GM12801 (cell line): Measurements from ENCODE around the gene DLGAP1.

Source experiments
- CTCF ChIP-seq: IDR thresholded peaks from one replicate; pipeline ENCODE4 v1.5.1; 2011; ENCODE audit warnings: control low read depth; ENCODE audit not compliant: insufficient read length; ENCODE audit errors: extremely low read depth

DLGAP1 gene

GRCh38 chr18:3692691-3693090 is 762.4 kb downstream of the DLGAP1 start:
- TF ChIP-seq CTCF, result no peak

DNA sequence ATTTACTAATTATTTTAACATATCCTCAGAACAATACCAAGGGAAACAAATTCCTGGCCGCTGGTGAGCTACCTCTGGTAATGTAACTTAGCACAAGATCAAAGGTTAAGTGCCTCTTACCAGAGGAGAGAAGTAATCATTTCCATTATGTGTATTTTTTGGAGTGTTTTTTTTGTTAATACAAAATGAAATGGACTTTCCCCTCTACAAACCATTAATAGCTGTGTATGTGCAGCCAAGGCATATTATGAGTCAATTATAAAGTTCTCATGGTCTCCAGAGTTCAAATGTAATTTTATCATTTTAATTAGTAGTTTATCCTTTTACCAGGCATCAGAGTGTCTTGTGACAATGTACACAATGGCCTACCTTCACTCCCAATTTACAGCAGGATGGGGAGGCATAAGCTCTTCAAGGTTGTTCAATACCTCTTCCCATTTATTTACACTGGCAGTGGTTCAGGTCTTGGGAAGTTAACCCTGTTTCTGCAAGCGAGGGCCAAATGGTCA is 762.9 kb downstream of the DLGAP1 start:
- TF ChIP-seq CTCF, result no peak

DNA sequence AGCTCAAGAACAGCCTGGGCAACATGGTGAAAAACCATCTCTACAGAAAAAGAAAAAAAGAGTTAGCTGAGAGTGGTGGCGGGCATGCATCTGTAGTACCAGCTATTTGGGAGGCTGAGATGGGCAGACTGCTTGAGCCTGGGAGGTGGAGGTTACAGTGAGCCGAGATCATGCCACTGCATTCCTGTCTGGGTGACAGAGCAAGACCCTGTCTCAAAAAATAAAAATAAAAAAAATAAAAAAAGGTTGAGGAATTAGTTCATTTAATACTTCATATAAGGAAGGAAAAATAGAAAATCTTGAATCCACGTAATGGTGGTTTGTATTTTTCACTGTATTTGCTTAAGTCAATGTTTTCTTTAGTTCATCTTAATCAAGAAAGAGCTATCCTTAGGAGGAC is 763.4 kb downstream of the DLGAP1 start:
- TF ChIP-seq CTCF, result no peak

DNA sequence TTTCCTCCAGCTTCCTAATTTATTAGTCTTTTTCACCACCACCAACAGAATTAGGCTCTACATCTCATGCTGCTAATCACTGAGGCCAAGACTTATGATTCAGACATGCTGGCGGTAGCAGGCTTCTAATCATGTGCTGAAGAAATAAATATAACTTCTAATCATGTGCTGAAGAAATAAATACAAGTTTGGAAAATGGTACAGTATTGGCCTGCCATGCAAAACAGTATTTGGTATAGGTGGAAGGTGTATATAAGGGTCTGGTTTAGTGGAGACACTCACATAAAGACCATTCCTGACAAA is 764.4 kb downstream of the DLGAP1 start:
- TF ChIP-seq CTCF, result no peak

GRCh38 chr18:3689986-3690763 is 764.9 kb downstream of the DLGAP1 start:
- no peak for TF ChIP-seq CTCF

DNA sequence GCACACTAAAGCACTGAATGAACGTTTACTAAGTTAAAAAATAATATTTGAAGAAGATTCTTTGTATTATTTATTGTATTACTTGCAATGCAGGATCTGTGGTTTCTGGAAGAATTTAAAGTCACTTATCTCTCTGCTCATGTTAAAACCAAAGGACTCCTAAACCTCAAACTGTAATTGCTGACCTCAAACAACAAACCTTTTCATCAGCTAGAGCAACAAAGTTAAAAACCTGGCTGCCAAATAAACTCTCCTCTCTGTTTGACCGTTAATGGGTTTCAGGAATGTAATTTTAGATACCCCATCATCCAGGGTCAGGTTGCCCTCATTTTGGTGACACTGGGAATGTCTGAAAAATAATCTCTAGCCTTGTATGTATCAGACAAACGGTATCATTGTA is 766.0 kb downstream of the DLGAP1 start:
- no peak for TF ChIP-seq CTCF

DNA sequence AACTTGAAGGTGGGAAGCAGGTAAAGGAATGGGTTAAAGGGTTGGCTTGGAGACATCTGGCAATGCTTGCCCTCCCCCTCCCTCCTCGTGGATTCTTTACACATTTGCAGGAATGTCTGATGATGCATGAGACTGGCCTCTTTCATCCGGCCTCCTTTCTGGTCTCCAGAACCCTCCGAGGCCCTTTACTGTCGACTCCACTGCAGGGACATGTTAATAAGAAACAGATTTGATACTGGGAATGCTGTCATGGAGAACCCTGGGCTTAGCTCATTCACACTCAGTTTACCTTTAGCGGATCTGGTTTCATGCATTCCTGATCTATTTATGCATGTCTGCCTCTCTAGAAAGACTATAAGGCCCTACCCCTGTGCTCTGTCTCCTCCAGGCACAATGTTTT is 766.4 kb downstream of the DLGAP1 start:
- TF ChIP-seq CTCF, result no peak
